ENCODE results near the gene MGRN1. TPM values are rescaled to one million over a fixed set of nuclear protein-coding genes. Genes with fewer than 3 reads are reported as not detected.

The MGRN1 gene
- total and polyA plus RNA-seq, 4 donors: 15.4 to 77.7 (median 42.9) TPM

DNA sequence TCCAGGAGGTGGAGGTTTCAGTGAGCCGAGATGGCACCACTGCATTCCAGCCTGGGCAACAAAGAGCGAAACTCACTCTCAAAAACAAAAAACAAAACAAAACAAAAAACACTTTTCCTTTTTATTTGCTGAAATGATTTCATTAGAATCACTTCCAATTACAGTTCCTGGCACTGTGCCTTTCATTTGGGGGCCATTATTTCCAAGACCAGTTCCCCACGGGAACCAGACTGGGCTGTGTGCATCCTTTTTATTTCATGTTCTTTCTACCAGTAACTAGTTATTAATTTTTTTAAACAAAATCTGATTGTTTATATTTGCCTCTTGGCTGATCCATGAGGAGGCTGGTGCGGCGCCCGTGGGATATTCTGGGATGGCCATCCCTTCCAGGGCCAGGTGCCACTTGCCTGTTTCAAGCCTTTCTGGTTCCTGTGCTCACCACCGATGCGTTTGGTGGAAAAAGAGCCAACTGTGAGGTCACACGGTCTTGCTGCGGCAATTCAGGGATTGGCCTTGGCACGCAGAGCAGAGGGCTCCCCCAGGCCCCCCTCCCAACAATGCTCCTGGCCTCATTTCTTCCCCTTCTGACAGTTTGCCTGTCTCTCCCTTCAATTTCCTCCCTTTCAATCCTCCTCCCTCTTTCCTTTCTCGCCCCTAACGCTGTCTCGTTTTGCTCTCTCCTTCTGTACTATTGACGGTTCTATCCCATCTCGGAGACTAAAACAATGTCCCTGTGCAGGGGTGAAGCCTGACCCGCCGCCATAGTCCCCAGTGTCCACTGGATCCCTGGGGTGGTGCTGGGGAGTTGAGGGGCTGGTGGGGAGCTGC, 23.4 kb upstream of the MGRN1 start:
- H3K4me3 ChIP-seq (ENCODE audit: low read length in 2 of 2): no peak overlapping the region
- DNase-seq: no peak
- 14 to 15% methylated on average over 18 of the region's 18 CpGs for WGBS, 2 donors

DNA sequence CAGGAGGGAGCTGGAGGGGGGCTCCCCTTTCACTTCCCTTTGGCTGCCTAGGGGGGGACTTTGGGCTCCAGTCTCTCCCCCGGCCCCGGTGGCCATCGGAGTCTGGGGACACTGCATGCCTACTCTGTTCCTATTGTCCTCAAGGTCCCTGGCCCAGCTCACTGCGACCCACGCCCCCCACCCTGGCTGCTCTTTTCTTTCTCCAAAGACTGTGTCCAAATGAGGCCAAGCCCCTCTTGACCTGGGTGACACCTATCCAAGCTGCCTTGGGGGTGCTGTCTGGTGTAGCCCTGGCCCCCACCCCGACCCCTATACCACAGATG, 22.8 kb upstream of the MGRN1 start:
- Histone ChIP-seq H3K9me3 (ENCODE audit: control insufficient read depth, low read length) (no peaks in the 10 kb centered on the region), H3K4me1 (ENCODE audit: control insufficient read depth in 1 of 2, insufficient read depth in 2 of 2, low read length in 2 of 2) (no peaks in the 10 kb centered on the region), H3K27ac (ENCODE audit: low read depth in 1 of 2, low read length in 2 of 2) (no peak overlapping the region), H3K27me3 (ENCODE audit: control insufficient read depth in 1 of 2, insufficient read depth in 2 of 2, low read length in 1 of 2) (no peaks in the 10 kb centered on the region), H3K4me3 (ENCODE audit: low read length in 2 of 2) (no peak overlapping the region), H3K36me3 (ENCODE audit: control insufficient read depth in 1 of 2, insufficient read depth in 2 of 2, low read length in 1 of 2) (no peaks in the 10 kb centered on the region)
- intact Hi-C loops (cut with DNase I): no loop called here
- no peak for DNase-seq
- no peak for ATAC-seq (ENCODE audit: low FRiP score)
- WGBS, 2 donors: 61 to 73% methylated on average over 6 of the region's 6 CpGs

More for the DNA sequence above, 23.4 kb upstream of the MGRN1 start:
- Histone ChIP-seq H3K36me3 (ENCODE audit: control insufficient read depth in 1 of 2, insufficient read depth in 2 of 2, low read length in 1 of 2) (no peaks in the 10 kb centered on the region), H3K4me1 (ENCODE audit: control insufficient read depth in 1 of 2, insufficient read depth in 2 of 2, low read length in 2 of 2) (no peaks in the 10 kb centered on the region), H3K27ac (ENCODE audit: low read depth in 1 of 2, low read length in 2 of 2) (no peak overlapping the region), H3K27me3 (ENCODE audit: control insufficient read depth in 1 of 2, insufficient read depth in 2 of 2, low read length in 1 of 2) (no peaks in the 10 kb centered on the region), H3K9me3 (ENCODE audit: control insufficient read depth, low read length) (no peaks in the 10 kb centered on the region)
- intact Hi-C loops (cut with DNase I): no loop called here
- ATAC-seq (ENCODE audit: low FRiP score): peak; percentile 51

DNA sequence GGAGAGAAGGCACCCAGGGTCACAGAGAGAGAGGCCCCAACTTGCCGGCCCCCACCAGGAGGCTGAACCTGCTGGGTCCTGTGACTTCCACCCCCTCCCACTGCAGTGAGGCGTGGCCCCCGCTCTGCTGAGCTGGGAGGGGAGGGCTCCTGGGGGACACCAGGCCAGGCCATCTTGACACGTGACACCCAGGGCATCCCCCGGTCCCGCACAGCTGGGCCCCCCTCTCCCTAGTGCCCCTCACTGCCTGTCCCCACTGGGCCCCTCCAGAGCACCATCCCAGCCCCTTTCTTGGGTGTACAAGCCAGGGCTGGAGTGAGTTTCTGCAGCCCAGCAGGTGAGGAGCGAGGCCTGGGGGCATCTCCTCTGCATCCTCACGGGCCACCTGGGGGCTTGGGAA, 22.3 kb upstream of the MGRN1 start:
- H3K27ac ChIP-seq (ENCODE audit: low read depth in 1 of 2, low read length in 2 of 2): no peak overlapping the region
- DNase-seq (no peak), ATAC-seq (ENCODE audit: low FRiP score) (no peak)
- intact Hi-C loops (cut with DNase I): no loop called here
- H3K9me3 ChIP-seq (ENCODE audit: control insufficient read depth, low read length): no peaks in the 10 kb centered on the region
- WGBS, 2 donors: 42 to 47% methylated on average over 5 to 8 of the region's 8 CpGs
- H3K36me3 ChIP-seq (ENCODE audit: control insufficient read depth in 1 of 2, insufficient read depth in 2 of 2, low read length in 1 of 2): no peaks in the 10 kb centered on the region
- H3K27me3 ChIP-seq (ENCODE audit: control insufficient read depth in 1 of 2, insufficient read depth in 2 of 2, low read length in 1 of 2): no peaks in the 10 kb centered on the region
- H3K4me1 ChIP-seq (ENCODE audit: control insufficient read depth in 1 of 2, insufficient read depth in 2 of 2, low read length in 2 of 2): no peaks in the 10 kb centered on the region
- H3K4me3 ChIP-seq (ENCODE audit: low read length in 2 of 2): no peak overlapping the region

DNA sequence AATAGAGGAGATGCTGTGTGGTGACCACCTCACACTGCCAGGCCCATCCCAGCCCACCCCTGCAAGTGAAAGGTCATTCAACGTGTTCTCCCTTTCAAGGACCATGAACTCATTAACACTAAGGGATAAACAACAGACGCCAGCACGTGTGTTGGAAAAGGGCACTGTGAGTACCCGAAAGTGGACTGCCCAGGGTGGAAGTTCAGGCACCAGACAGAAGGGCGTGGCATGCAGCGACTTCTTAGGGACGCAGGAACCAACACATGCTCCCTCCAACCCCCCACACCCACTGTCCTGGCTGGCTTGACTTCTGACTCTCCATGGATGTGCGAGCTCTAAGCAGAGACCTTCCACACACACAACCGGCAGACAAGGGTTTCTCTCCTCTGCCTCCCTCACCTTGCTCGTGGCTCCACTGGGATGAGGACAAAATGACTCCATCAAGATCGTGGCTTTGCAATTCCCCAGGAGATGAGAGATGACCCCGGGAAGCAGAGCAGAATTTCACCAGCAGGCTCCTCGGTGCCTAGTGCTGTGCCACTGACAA, 20.9 kb upstream of the MGRN1 start:
- intact Hi-C loops (cut with DNase I): no loop called here

DNA sequence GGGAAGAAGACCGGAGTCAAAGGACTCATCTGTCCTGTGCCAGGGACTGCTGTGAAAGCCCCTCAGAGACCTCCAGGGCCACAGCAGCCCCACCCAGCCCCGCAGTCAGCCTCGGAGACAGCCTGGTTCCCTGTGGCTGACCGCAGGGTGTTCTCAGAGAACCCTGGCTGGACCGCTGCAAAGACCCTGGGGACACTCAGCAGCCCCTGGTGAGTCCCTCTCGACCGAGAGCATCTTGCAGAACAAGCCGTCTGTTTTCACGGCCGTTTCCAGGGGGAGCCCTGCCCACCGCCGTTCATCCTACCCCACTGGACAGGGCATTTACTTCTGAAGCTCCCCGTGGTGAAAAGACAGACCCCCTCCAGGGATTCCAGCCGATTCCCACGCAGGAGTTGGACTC, 20.2 kb upstream of the MGRN1 start:
- Histone ChIP-seq H3K27me3 (ENCODE audit: control insufficient read depth in 1 of 2, insufficient read depth in 2 of 2, low read length in 1 of 2) (no peaks in the 10 kb centered on the region), H3K4me1 (ENCODE audit: control insufficient read depth in 1 of 2, insufficient read depth in 2 of 2, low read length in 2 of 2) (no peaks in the 10 kb centered on the region), H3K9me3 (ENCODE audit: control insufficient read depth, low read length) (no peaks in the 10 kb centered on the region), H3K27ac (ENCODE audit: low read depth in 1 of 2, low read length in 2 of 2) (no peak overlapping the region), H3K4me3 (ENCODE audit: low read length in 2 of 2) (no peak overlapping the region), H3K36me3 (ENCODE audit: control insufficient read depth in 1 of 2, insufficient read depth in 2 of 2, low read length in 1 of 2) (peaks cover 0 to 1% of the 10 kb centered on the region in 2 donors)
- no peak for DNase-seq
- ATAC-seq (ENCODE audit: low FRiP score): no peak
- 40 to 42% methylated on average over 15 of the region's 15 CpGs for WGBS, 2 donors
- intact Hi-C loops (cut with DNase I): no loop called here

More for the DNA sequence above, 20.9 kb upstream of the MGRN1 start:
- Histone ChIP-seq H3K4me3 (ENCODE audit: low read length in 2 of 2) (no peak overlapping the region), H3K27me3 (ENCODE audit: control insufficient read depth in 1 of 2, insufficient read depth in 2 of 2, low read length in 1 of 2) (no peaks in the 10 kb centered on the region), H3K36me3 (ENCODE audit: control insufficient read depth in 1 of 2, insufficient read depth in 2 of 2, low read length in 1 of 2) (peaks cover 0 to 1% of the 10 kb centered on the region in 2 donors), H3K9me3 (ENCODE audit: control insufficient read depth, low read length) (no peaks in the 10 kb centered on the region), H3K4me1 (ENCODE audit: control insufficient read depth in 1 of 2, insufficient read depth in 2 of 2, low read length in 2 of 2) (no peaks in the 10 kb centered on the region), H3K27ac (ENCODE audit: low read depth in 1 of 2, low read length in 2 of 2) (no peak overlapping the region)
- WGBS, 2 donors: 68 to 69% methylated on average over 13 of the region's 13 CpGs
- ATAC-seq (ENCODE audit: low FRiP score): no peak
- DNase-seq: no peak

DNA sequence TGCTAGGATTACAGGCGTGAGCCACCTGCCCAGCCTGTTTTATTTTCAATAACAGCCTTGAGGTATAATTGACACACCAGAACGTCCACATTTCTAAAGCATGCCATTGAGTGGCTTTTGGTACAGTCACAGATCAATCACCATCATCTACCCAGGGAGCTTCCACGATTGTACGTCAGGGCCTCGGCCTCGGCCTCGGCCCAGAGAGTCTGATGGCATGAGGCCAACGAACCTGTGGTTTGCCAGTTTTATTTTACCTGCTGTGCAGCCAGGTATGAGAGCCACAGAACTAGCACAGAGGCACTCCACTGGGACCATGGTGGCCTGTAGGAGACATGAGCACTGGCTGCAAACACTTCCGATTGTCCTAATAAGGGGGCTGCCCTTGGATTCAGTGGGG, 18.3 kb upstream of the MGRN1 start:
- DNase-seq: no peak
- Histone ChIP-seq H3K27ac (ENCODE audit: low read depth in 1 of 2, low read length in 2 of 2) (no peak overlapping the region), H3K4me1 (ENCODE audit: control insufficient read depth in 1 of 2, insufficient read depth in 2 of 2, low read length in 2 of 2) (no peaks in the 10 kb centered on the region), H3K9me3 (ENCODE audit: control insufficient read depth, low read length) (no peaks in the 10 kb centered on the region), H3K36me3 (ENCODE audit: control insufficient read depth in 1 of 2, insufficient read depth in 2 of 2, low read length in 1 of 2) (peaks cover 0 to 1% of the 10 kb centered on the region in 2 donors), H3K27me3 (ENCODE audit: control insufficient read depth in 1 of 2, insufficient read depth in 2 of 2, low read length in 1 of 2) (no peaks in the 10 kb centered on the region), H3K4me3 (ENCODE audit: low read length in 2 of 2) (no peak overlapping the region)
- intact Hi-C loops (cut with DNase I): no loop called here
- WGBS, 2 donors: 81% methylated on average over 9 of the region's 9 CpGs
- no peak for ATAC-seq (ENCODE audit: low FRiP score)

DNA sequence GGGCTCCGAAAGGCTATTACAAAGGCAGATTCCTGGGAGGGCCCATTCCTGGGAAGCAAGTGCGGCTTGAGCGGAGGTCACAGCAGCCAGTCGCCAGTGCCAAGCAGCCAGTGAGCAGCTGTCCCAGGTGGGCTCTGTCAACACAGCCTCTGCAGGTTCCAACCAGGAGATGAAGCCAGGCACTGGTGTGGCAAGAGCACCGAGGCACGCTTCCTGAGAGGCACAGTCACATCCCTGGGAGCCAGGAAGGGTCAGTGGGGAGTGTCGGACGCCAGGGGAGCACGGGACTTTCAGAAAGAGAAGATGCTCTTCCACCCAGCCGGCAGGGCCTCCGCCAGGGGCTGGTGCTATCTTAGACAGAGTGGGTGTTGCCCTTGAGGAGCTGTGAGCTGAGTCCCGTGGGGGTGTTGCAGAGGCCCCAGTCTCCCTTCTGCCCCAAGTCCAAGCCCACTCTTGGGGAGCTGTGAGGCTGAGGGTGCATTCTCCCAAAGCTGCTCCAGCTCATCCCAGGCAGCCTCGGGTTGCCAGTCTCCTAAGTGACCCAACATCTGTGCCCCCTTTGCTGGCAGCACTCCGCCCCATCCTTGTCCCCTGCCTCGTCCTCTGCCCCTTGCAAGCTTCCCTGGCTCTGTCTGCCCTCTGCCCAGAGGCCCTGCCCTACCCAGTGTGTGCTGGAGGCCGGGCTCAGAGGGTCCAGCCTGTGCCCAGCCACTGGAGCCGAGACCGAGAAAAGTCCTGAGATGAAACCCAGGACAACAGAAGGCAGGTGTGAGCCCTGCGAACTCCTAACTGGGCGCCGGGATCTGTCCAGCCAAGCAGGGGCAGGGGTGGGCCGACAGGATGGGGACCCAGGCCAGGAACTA, 16.6 kb upstream of the MGRN1 start:
- whole genome bisulfite sequencing, 2 donors: 88 to 90% methylated on average over 22 of the region's 22 CpGs
- H3K27me3 ChIP-seq (ENCODE audit: control insufficient read depth in 1 of 2, insufficient read depth in 2 of 2, low read length in 1 of 2): no peaks in the 10 kb centered on the region
- H3K9me3 ChIP-seq (ENCODE audit: control insufficient read depth, low read length): no peaks in the 10 kb centered on the region
- intact Hi-C loops (cut with DNase I): no loop called here
- H3K4me3 ChIP-seq (ENCODE audit: low read length in 2 of 2): no peak overlapping the region
- ATAC-seq (ENCODE audit: low FRiP score) (no peak), DNase-seq (no peak)
- H3K4me1 ChIP-seq (ENCODE audit: control insufficient read depth in 1 of 2, insufficient read depth in 2 of 2, low read length in 2 of 2): no peaks in the 10 kb centered on the region
- no peak overlapping the region for H3K27ac ChIP-seq (ENCODE audit: low read depth in 1 of 2, low read length in 2 of 2)
- peaks cover 0 to 1% of the 10 kb centered on the region in 2 donors for H3K36me3 ChIP-seq (ENCODE audit: control insufficient read depth in 1 of 2, insufficient read depth in 2 of 2, low read length in 1 of 2)

DNA sequence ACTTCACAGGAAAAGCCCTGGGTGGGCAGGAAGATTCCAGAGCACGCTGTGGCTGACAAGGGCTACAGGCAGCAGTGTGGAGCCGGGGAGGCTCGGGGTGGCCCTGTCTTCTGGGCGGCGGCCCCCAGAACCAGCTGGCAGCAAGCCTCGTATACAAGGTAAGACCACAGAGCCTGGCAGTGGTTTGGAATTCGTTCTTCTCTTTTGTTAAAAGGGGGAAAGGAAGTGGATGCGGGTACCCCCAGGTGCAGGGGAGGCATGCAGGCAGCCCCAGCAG, 16.0 kb upstream of the MGRN1 start:
- no peak for ATAC-seq (ENCODE audit: low FRiP score)

More for the DNA sequence above, 16.0 kb upstream of the MGRN1 start:
- Histone ChIP-seq H3K36me3 (ENCODE audit: control insufficient read depth in 1 of 2, insufficient read depth in 2 of 2, low read length in 1 of 2) (peaks cover 0 to 1% of the 10 kb centered on the region in 2 donors), H3K27ac (ENCODE audit: low read depth in 1 of 2, low read length in 2 of 2) (no peak overlapping the region), H3K27me3 (ENCODE audit: control insufficient read depth in 1 of 2, insufficient read depth in 2 of 2, low read length in 1 of 2) (no peaks in the 10 kb centered on the region), H3K4me1 (ENCODE audit: control insufficient read depth in 1 of 2, insufficient read depth in 2 of 2, low read length in 2 of 2) (no peaks in the 10 kb centered on the region), H3K9me3 (ENCODE audit: control insufficient read depth, low read length) (no peaks in the 10 kb centered on the region), H3K4me3 (ENCODE audit: low read length in 2 of 2) (no peak overlapping the region)
- DNase-seq: no peak
- WGBS, 2 donors: 85 to 90% methylated on average over 8 of the region's 8 CpGs
- intact Hi-C loops (cut with DNase I): no loop called here
